NCI-H82 treated with DMSO at 0.1 percent for 48 hours (cell line): ENCODE data around the gene PSG2.
"Not testable (repeated sequence)": the region's sequence is repeated elsewhere in the genome, so short reads cannot be mapped to it uniquely, and the experiment has no call there.

Experiments
- DNase-seq: peaks from one replicate; lab custom pipeline; 2025; ENCODE audit not compliant: unreplicated experiment; lab: John Stamatoyannopoulos, UW

The PSG2 gene

DNA sequence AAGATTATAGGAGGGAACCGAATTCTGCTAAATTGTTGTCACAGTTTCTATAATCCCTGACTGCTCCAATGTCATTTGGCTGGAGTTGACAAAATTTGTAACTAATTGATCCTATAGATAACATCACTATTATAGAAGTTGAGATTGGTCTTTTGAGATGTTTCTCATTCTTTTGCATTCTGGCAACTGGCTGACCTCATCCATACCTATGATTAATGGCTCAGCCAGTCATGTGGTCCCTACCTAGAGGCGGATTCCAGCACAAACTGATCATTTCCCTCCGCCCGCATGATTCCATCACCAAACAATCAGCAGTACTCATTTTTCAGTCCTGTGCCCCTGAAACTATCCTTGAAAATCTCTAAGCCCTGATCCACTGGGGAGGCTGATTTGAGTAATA, 4.2 kb downstream of the PSG2 start:
- no peak for DNase-seq

- DNase-seq, result not testable (repeated sequence)
Measured at GRCh38 chr19:43077881-43078280, 4.6 kb downstream of the PSG2 start.

GRCh38 chr19:43062418-43062817, 20.1 kb downstream of the PSG2 start:
- not testable (repeated sequence) for DNase-seq

GRCh38 chr19:43061326-43061725, 21.2 kb downstream of the PSG2 start:
- not testable (repeated sequence) for DNase-seq

GRCh38 chr19:43060254-43060653, 22.2 kb downstream of the PSG2 start:
- not testable (repeated sequence) for DNase-seq

- not testable (repeated sequence) for DNase-seq
Measured at GRCh38 chr19:43059482-43059881, 23.0 kb downstream of the PSG2 start.

DNA sequence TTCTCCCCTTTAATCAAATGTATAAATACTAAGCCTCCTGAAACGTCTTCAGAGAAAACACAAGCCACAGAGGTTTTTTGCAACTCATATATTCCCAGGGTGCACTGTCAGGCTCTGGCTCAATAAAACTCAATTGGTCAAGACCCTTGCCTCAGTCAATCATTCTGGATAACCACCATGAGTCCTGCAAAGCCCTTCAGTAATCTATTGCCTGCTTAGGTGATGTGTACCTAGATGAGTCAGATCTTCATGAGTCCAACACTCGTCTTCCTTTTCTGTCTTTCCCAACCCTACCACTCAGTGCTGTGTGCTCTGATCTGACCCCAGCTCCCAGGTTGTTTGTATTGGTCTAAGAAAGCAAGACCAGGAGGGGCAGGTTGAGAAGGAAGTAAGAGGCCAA, 24.1 kb downstream of the PSG2 start:
- DNase-seq, result not testable (repeated sequence)

DNA sequence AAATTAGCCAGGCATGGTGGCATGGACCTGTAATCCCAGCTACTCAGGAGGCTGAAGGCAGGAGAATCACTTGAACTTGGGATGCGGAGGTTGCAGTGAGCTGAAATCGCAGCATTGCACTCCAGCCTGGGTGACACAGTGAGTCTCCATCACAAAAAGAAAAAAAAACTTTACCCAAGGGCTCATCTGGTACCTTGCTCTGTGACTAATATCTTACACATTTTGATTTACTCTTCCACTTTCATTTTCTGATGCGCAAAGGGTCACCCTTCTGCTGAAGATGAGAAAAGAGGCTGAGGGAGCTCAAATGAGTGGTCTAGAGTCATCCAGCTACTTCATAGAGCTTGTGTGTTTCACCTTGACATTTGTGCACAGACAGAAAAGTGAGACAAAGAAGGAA, 34.5 kb downstream of the PSG2 start:
- DNase-seq, result not testable (repeated sequence)

GRCh38 chr19:43046578-43046977, 35.9 kb downstream of the PSG2 start:
- not testable (repeated sequence) for DNase-seq

- not testable (repeated sequence) for DNase-seq
Measured at GRCh38 chr19:43043492-43044180, 38.9 kb downstream of the PSG2 start.

- DNase-seq, result not testable (repeated sequence)
Measured at GRCh38 chr19:43031645-43032044, 50.9 kb downstream of the PSG2 start.

DNA sequence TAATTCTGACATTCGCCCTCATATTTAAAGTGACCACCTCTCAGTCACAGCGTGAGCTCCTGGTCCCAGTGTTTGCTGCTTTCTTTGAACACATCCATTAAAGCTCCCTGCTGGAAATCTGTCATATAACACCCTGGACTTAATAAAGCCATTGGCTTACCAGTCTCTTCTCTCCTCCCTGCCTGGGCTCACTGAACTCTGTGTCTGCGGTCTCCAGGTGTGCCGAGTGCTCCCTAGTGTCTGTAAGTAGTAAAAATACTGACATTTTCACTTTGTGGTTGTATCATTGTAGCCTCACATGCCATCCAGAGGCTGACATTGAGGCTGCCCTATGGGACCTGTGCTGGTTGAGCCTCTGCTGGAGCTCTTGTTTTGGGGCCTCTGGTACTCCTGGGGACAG, 53.6 kb downstream of the PSG2 start:
- no peak for DNase-seq

DNA sequence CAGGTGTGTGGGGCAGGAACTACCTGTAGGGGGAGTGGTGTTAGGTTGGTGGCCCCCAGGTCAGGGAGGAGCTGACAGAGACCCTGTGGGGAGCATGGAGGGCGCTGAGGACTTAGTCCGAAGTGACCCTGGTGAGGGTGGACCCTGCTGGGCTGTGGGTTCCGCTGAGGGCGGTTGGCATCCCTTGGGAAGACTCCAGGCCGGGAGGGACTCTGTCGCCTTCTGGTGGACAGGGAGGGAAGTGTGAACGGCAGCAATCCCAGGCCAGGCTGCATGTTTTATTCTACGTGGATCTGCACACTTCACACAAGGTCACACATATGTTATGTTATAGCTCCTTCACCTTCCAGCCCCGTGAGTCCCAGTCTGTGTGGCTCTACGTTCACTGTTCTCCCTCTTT, 54.5 kb downstream of the PSG2 start:
- not testable (repeated sequence) for DNase-seq

DNA sequence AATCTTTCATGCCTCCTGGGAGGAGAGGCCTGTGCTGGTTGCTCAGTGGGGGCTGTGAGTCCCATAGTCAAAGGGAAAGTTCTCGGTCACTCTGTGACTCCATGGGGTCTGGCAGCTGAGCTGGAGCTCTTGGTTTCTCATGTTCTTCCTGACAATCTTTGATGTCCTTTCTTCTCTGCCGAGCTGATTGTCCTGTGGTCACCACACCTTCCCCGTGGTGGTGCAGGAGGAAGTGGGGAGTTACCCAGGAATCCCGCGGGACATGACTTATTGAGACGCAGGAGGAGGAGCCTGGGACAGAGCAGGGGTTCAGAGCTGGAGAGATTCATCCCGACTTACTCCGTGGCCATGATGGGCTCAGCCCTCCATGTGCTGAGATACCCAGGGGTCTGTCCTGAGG, 55.4 kb downstream of the PSG2 start:
- DNase-seq, result not testable (repeated sequence)

- not testable (repeated sequence) for DNase-seq
Measured at GRCh38 chr19:43026369-43026768, 56.1 kb downstream of the PSG2 start, which contains the start of gene PSG11. TSS of gene PSG11 (minus strand) at chr19:43026469. CDS start at chr19:43026372, 97 bp downstream.

- DNase-seq, result not testable (repeated sequence)
Measured at GRCh38 chr19:43022098-43022497, 60.4 kb downstream of the PSG2 start.

DNA sequence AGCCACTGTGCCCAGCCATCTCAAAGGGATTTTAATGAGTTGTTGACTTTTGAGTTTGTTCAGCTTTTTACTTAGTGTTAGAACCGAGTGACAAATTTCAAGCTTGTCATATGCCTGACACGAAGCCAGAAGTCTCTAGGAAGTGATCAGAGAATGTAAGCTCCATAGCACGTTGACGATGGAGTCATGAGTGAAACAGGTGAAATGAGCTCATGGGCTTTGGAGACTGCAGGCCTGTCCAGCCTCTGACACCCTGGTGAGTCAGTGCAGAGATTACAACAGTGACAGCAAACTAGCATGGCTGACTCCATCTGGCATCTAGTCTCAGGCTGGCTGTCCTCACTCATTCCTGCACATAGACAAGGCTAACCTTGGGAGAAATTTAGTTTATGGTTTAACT, 60.9 kb downstream of the PSG2 start:
- DNase-seq, result not testable (repeated sequence)

GRCh38 chr19:43019588-43019987, 62.9 kb downstream of the PSG2 start:
- DNase-seq, result not testable (repeated sequence)
